H1 (cell line): ENCODE data around the gene TTC23. TPM values are rescaled to one million over a fixed set of nuclear protein-coding genes. Genes with fewer than 3 reads are reported as not detected.

Source experiments
- CHD1 ChIP-seq: IDR thresholded peaks from 2 replicates; pipeline ENCODE4 v1.6.1; 2012; ENCODE audit warnings: low read depth, low read length, improper control_type of control experiment
- SRF ChIP-seq: IDR thresholded peaks from 2 replicates; pipeline ENCODE4 v1.6.1; 2011; ENCODE audit warnings: mild to moderate bottlenecking, low read depth, low read length, moderate library complexity
- SUZ12 ChIP-seq: fragments of 200-600 bp; sonication (generic); IDR thresholded peaks from 2 replicates; pipeline ENCODE4 v1.6.1; 2012; ENCODE audit warnings: mild to moderate bottlenecking, inconsistent platforms, low read length, moderate library complexity, mixed read lengths
- YY1 ChIP-seq: IDR thresholded peaks from 2 replicates; pipeline ENCODE4 v1.6.1; 2011; ENCODE audit warnings: low read depth, mild to moderate bottlenecking, low read length
- polyA plus RNA-seq, 7 experiments: library from polyadenylated mRNA; depleted of rRNA in 3 of 7; stranded (reverse) in 5 of 7; unstranded in 2 of 7; fragments of >200 nt in 5 of 7; fragments of 200-250 nt in 2 of 7; gene quantifications; 1 replicate in 5 of 7; 2 replicates in 1 of 7; 4 replicates in 1 of 7; pipeline versions ENCODE4 v1.2.1 to v1.2.3, GENCODE V29; 2011 to 2013; ENCODE audit warnings: missing spikeins in 2 of 7, mixed read lengths in 2 of 7
- total RNA-seq: library from RNA; stranded (reverse); fragmentation: NEBNext Ultra II Directional; extraction: Animal tissue kit (Norgen Biotek cat#: 25700); gene quantifications from 2 replicates; pipeline ENCODE4 v1.2.1, GENCODE V29; 2021

TTC23 gene
- total and polyA plus RNA-seq, 2 of the 8 experiments (the other 6 are each of a cell fraction or from before 2014, with no cell fraction given): 4.8 to 23.0 TPM

DNA sequence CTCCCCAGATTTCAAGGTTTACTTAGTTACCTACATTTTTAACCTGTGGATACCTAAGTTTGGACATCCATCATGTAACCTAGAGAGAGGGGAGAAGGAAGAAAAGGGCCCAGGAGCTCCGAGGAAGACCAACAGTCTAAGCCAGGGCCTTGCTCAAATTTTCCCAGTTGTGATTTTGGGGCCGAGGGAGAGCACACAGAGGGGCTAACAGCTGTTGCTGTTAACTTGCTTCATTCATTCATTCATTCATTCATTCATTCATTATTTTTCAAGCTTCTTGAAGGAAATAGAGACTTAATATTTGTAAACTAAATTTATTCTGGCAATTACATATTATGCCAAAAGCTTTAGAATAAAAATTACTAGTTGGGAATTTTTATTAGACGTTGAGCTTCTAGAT, 121.6 kb downstream of the TTC23 start (continued):
- TF ChIP-seq SRF: no peak
- TF ChIP-seq CHD1: no peak
- TF ChIP-seq SUZ12: no peak
- TF ChIP-seq YY1: no peak
